ENCODE results near the gene ARHGAP42.

DNA sequence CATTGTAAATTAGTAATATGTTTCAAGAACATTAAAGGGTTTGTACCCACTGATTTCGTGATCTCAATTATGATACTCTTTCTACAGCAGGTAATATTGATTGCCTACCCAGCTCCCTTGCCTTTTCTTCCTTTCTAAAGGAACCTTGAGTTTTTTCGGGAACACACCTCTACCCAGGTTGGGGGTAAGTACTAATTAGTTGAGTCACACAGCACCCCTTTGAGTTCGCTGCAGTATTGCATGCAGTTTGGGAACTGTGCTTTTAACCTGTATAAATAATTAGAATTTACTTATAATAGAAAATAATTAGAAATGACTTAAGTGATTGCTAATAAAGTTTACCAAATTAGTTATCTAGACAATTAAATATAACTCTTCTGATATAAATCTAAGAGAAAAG, 24.9 kb downstream of the ARHGAP42 start:
- TF ChIP-seq POLR2AphosphoS5 (IDR thresholded peaks at IDR 0.05; ENCODE audit: low read depth, low read length): no peak
- TF ChIP-seq, protein P1, sequence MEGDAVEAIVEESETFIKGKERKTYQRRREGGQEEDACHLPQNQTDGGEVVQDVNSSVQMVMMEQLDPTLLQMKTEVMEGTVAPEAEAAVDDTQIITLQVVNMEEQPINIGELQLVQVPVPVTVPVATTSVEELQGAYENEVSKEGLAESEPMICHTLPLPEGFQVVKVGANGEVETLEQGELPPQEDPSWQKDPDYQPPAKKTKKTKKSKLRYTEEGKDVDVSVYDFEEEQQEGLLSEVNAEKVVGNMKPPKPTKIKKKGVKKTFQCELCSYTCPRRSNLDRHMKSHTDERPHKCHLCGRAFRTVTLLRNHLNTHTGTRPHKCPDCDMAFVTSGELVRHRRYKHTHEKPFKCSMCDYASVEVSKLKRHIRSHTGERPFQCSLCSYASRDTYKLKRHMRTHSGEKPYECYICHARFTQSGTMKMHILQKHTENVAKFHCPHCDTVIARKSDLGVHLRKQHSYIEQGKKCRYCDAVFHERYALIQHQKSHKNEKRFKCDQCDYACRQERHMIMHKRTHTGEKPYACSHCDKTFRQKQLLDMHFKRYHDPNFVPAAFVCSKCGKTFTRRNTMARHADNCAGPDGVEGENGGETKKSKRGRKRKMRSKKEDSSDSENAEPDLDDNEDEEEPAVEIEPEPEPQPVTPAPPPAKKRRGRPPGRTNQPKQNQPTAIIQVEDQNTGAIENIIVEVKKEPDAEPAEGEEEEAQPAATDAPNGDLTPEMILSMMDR (IDR thresholded peaks at IDR 0.05): no peak; the same call in 1 of the 2 replicates

All from Panc1 (cell line).